Gastrocnemius medialis (tissue), 4 donors: Measurements from ENCODE around the gene XCL1.

Experiments
- POLR2A ChIP-seq, 2 donors: fragments of 450-650 bp; IDR thresholded peaks; one replicate each; pipeline ENCODE4 v1.6.1; 2017; ENCODE audit warnings: antibody characterized with exemption in 2 of 2, mild to moderate bottlenecking in 2 of 2, moderate library complexity in 2 of 2
- TF ChIP-seq, protein P1 (sequence below), 5 experiments: fragments of 450-650 bp in 3 of 5; fragments of 200-600 bp in 2 of 5; sonication (generic) in 2 of 5; IDR thresholded peaks in 4 of 5; conservative IDR thresholded peaks in 1 of 5; 1 replicate in 4 of 5; 2 replicates in 1 of 5; pipeline ENCODE4 v1.5.1; 2016 to 2019; ENCODE audit warnings: antibody characterized with exemption in 5 of 5, mild to moderate bottlenecking in 3 of 5, moderate library complexity in 3 of 5

DNA sequence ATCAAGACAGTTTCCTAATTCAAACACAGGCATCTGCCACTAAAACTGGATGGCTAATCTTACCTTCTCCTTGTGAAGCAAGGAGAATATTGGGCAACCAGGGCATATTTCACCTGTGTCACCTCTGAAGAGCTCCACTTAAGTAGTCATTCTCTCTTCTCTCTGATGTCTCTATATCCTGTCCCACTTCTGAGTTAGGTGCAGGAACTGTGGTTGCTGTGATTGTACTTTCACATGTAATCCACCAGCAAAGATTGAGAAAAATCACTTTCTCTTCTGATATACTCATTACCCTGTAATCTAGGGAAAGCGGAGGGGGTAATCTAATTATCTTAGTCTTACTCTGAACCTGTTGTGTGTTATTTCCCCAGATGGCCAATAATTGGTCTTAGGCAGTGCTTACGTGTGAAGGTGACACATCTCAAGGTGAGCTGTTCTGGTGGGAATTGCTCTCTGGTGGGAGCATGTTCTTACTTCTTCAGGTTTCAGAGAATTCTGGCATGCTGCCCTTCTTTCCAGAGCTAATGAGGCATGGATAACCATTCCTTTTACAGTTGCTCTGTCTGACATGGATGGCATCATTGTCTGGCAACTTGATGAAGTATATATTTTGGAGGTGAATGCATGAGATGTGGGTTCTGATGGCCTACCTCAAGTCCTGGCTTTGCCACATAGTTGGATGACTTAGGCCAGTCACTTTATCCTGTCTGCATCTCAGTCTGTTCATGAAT lies 44.6 kb upstream of the XCL1 start:
- TF ChIP-seq, protein P1, sequence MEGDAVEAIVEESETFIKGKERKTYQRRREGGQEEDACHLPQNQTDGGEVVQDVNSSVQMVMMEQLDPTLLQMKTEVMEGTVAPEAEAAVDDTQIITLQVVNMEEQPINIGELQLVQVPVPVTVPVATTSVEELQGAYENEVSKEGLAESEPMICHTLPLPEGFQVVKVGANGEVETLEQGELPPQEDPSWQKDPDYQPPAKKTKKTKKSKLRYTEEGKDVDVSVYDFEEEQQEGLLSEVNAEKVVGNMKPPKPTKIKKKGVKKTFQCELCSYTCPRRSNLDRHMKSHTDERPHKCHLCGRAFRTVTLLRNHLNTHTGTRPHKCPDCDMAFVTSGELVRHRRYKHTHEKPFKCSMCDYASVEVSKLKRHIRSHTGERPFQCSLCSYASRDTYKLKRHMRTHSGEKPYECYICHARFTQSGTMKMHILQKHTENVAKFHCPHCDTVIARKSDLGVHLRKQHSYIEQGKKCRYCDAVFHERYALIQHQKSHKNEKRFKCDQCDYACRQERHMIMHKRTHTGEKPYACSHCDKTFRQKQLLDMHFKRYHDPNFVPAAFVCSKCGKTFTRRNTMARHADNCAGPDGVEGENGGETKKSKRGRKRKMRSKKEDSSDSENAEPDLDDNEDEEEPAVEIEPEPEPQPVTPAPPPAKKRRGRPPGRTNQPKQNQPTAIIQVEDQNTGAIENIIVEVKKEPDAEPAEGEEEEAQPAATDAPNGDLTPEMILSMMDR (IDR thresholded peaks at IDR 0.05 in 4 of 5, conservative IDR thresholded peaks at IDR 0.05 in 1 of 5) = no peak
- no peak for TF ChIP-seq POLR2A (IDR thresholded peaks at IDR 0.05)
